HepG2 (cell line): ENCODE data around the gene OST4. TPM values are rescaled to one million over a fixed set of nuclear protein-coding genes. Genes with fewer than 3 reads are reported as not detected.

Experiments used
- AHDC1 ChIP-seq: sonication (generic); formaldehyde crosslinking; IDR thresholded peaks from 2 replicates; pipeline ENCODE4 v1.5.1; 2020; ENCODE audit warnings: mild to moderate bottlenecking, missing genetic modification reagents, borderline replicate concordance
- DNMT3B ChIP-seq: conservative IDR thresholded peaks from 2 replicates; pipeline ENCODE4 v1.6.1; 2016; ENCODE audit warnings: missing biosample characterization, control low read depth
- HES4 ChIP-seq: sonication (generic); formaldehyde crosslinking; IDR thresholded peaks from 2 replicates; pipeline ENCODE4 v1.9.0; 2021; ENCODE audit warnings: mild to moderate bottlenecking, missing genetic modification reagents, borderline replicate concordance
- HNF1B ChIP-seq: sonication (generic); formaldehyde crosslinking; IDR thresholded peaks from 2 replicates; pipeline ENCODE4 v1.5.1; 2020; ENCODE audit warnings: mild to moderate bottlenecking, moderate library complexity, missing genetic modification reagents
- KMT2A ChIP-seq: sonication (generic); formaldehyde crosslinking; IDR thresholded peaks from 2 replicates; pipeline ENCODE4 v1.4.0; 2020; ENCODE audit warnings: missing genetic modification reagents
- MED8 ChIP-seq: sonication (generic); formaldehyde crosslinking; IDR thresholded peaks from 2 replicates; pipeline ENCODE4 v1.8.1; 2023; ENCODE audit warnings: mild to moderate bottlenecking, missing genetic modification reagents; ENCODE audit not compliant: insufficient replicate concordance
- MXD3 ChIP-seq: IDR thresholded peaks from 2 replicates; pipeline ENCODE4 v1.6.1; 2016; ENCODE audit warnings: mild to moderate bottlenecking, missing biosample characterization, missing genetic modification reagents
- NFATC3 ChIP-seq: sonication (generic); formaldehyde crosslinking; IDR thresholded peaks from 2 replicates; pipeline ENCODE4 v1.5.1; 2020; ENCODE audit warnings: mild to moderate bottlenecking, missing genetic modification reagents
- NPAS2 ChIP-seq: sonication (generic); formaldehyde crosslinking; IDR thresholded peaks from 2 replicates; pipeline ENCODE4 v1.8.0; 2022; ENCODE audit warnings: mild to moderate bottlenecking, missing genetic modification reagents, borderline replicate concordance
- PHF8 ChIP-seq: sonication (generic); formaldehyde crosslinking; IDR thresholded peaks from 2 replicates; pipeline ENCODE4 v1.5.0; 2020; ENCODE audit warnings: missing genetic modification reagents
- RFX3 ChIP-seq: IDR thresholded peaks from 2 replicates; pipeline ENCODE4 v1.6.1; 2016; ENCODE audit warnings: missing biosample characterization, missing genetic modification reagents
- RXRB ChIP-seq: IDR thresholded peaks from 2 replicates; pipeline ENCODE4 v1.6.1; 2016; ENCODE audit warnings: borderline replicate concordance, missing genetic modification reagents, missing compliant biosample characterization
- STAG1 ChIP-seq: sonication (generic); formaldehyde crosslinking; IDR thresholded peaks from 2 replicates; pipeline ENCODE4 v1.4.0; 2020; ENCODE audit warnings: missing genetic modification reagents
- TGIF2 ChIP-seq: IDR thresholded peaks from 2 replicates; pipeline ENCODE4 v1.6.1; 2016; ENCODE audit warnings: control low read depth, missing compliant biosample characterization
- YEATS4 ChIP-seq: sonication (generic); formaldehyde crosslinking; IDR thresholded peaks from 2 replicates; pipeline ENCODE4 v1.4.0; 2020; ENCODE audit warnings: missing genetic modification reagents, borderline replicate concordance
- ZFP1 ChIP-seq: IDR thresholded peaks from 2 replicates; pipeline ENCODE4 v1.6.1; 2016
- ZFP36 ChIP-seq: fragments of 150-350 bp; IDR thresholded peaks from 2 replicates; pipeline ENCODE4 v1.6.1; 2018; ENCODE audit warnings: borderline replicate concordance, low read length, low read depth; ENCODE audit not compliant: partially characterized antibody
- ZIK1 ChIP-seq: sonication (generic); formaldehyde crosslinking; IDR thresholded peaks from 2 replicates; pipeline ENCODE4 v1.5.0; 2020; ENCODE audit warnings: mild to moderate bottlenecking, low read depth, missing genetic modification reagents, borderline replicate concordance
- ZNF121 ChIP-seq: sonication (generic); formaldehyde crosslinking; IDR thresholded peaks from 2 replicates; pipeline ENCODE4 v1.5.0; 2020; ENCODE audit warnings: mild to moderate bottlenecking, missing genetic modification reagents
- ZNF17 ChIP-seq: sonication (generic); formaldehyde crosslinking; IDR thresholded peaks from 2 replicates; pipeline ENCODE4 v1.5.0; 2020; ENCODE audit warnings: mild to moderate bottlenecking, missing genetic modification reagents
- ZNF629 ChIP-seq: sonication (generic); formaldehyde crosslinking; conservative IDR thresholded peaks from 2 replicates; pipeline ENCODE4 v1.5.0; 2020; ENCODE audit warnings: missing genetic modification reagents
- ZNF678 ChIP-seq: sonication (generic); formaldehyde crosslinking; IDR thresholded peaks from 2 replicates; pipeline ENCODE4 v1.4.0; 2020; ENCODE audit warnings: mild to moderate bottlenecking, missing genetic modification reagents
- ZNF713 ChIP-seq: sonication (generic); formaldehyde crosslinking; IDR thresholded peaks from 2 replicates; pipeline ENCODE4 v1.4.0; 2020; ENCODE audit warnings: mild to moderate bottlenecking, missing genetic modification reagents
- polyA plus RNA-seq, 8 experiments: library from polyadenylated mRNA; depleted of rRNA in 3 of 8; stranded (reverse) in 7 of 8; unstranded in 1 of 8; fragments of >200 nt; fragmentation: Illumina TruSeq in 4 of 8; extraction: Trizol in 4 of 8; gene quantifications; 2 replicates each; pipeline versions ENCODE4 v1.2.1 to v1.2.3, GENCODE V29; 2011 to 2016; ENCODE audit warnings: low read depth in 4 of 8, missing spikeins in 1 of 8, mixed read lengths in 1 of 8; ENCODE audit not compliant: insufficient read depth in 1 of 8
- total RNA-seq, 5 experiments: library from RNA; depleted of rRNA; stranded (reverse); fragments of >200 nt; fragmentation: Illumina TruSeq; extraction: Trizol; gene quantifications; 2 replicates each; pipeline ENCODE4 v1.2.3, GENCODE V29; 2016; ENCODE audit warnings: low read depth in 1 of 5

OST4 gene
- total and polyA plus RNA-seq, 2 of the 13 experiments (the other 11 are each of a cell fraction or from before 2014, with no cell fraction given) = 498 to 584 TPM

- TF ChIP-seq MXD3 (CRISPR knock-in tag) (peak; percentile 98), ZFP36 (no peak), STAG1 (CRISPR knock-in tag) (peak; percentile 31), RXRB (peak; percentile 77), MED8 (CRISPR knock-in tag) (no peak), ZNF17 (peak; percentile 83; the same call in 1 of the 2 replicates), PHF8 (CRISPR knock-in tag) (peak; percentile 77), NFATC3 (CRISPR knock-in tag) (peak; percentile 84), HES4 (CRISPR knock-in tag) (peak; percentile 96), ZIK1 (CRISPR knock-in tag) (peak; percentile 98; the same call in 1 of the 2 replicates), TGIF2 (peak; percentile 63; the same call in 1 of the 2 replicates), ZNF121 (peak; percentile 22; the same call in 1 of the 2 replicates), AHDC1 (CRISPR knock-in tag) (no peak; the same call in none of the 2 replicates), DNMT3B (CRISPR knock-in tag) (peak; percentile 98), ZNF713 (peak; percentile 66; the same call in 1 of the 2 replicates), HNF1B (peak; percentile 82; the same call in 1 of the 2 replicates), ZNF678 (peak; percentile 94; the same call in 1 of the 2 replicates), ZNF629 (CRISPR knock-in tag) (peak; percentile 53), NPAS2 (no peak), RFX3 (peak; percentile 52; the same call in 1 of the 2 replicates), KMT2A (peak; percentile 13; the same call in 1 of the 2 replicates), YEATS4 (CRISPR knock-in tag) (peak; percentile 90; the same call in 1 of the 2 replicates), ZFP1 (CRISPR knock-in tag) (peak; percentile 91)
Measured at GRCh38 chr2:27050996-27051901, 20.2 kb downstream of the OST4 start, which contains the start of gene AGBL5 (continued).
